Dendritic cell treated with granulocyte-macrophage colony-stimulating factor and Interleukin-4, amounts not matched to agents 40 ng/mL and 50 ng/mL, for 4 days (primary cell): ENCODE measurements around the gene ANG.
A peak's percentile ranks its signal among the peaks of the same experiment; 100 is the strongest.
"Not testable (repeated sequence)": the region's sequence is repeated elsewhere in the genome, so short reads cannot be mapped to it uniquely, and the experiment has no call there.

ENCODE experiments used
- H3K27ac Mint-ChIP-seq: one replicate; pipeline ENCODE4 v1.8.0; 2022; ENCODE audit warnings: mild to moderate bottlenecking, mixed read lengths
- H3K27me3 Mint-ChIP-seq: one replicate; pipeline ENCODE4 v1.8.0; 2022; ENCODE audit warnings: mild to moderate bottlenecking, mixed read lengths
- H3K36me3 Mint-ChIP-seq: one replicate; pipeline ENCODE4 v1.8.0; 2022; ENCODE audit warnings: low read depth, mixed read lengths
- H3K4me1 Mint-ChIP-seq: one replicate; pipeline ENCODE4 v1.8.0; 2022; ENCODE audit warnings: low read depth, mixed read lengths
- H3K4me3 Mint-ChIP-seq: one replicate; pipeline ENCODE4 v1.8.0; 2022; ENCODE audit warnings: mild to moderate bottlenecking, moderate library complexity, mixed read lengths
- H3K9me3 Mint-ChIP-seq: one replicate; pipeline ENCODE4 v1.8.0; 2022; ENCODE audit warnings: mixed read lengths
- intact Hi-C: fragments of 100-400 bp; cut with micrococcal nuclease; formaldehyde crosslinking; loops from one replicate; pipeline ENCODE4 v1.15.0; 2022

The ANG gene

GRCh38 chr14:20698018-20698329, 9.4 kb downstream of the ANG start:
- H3K27me3 Mint-ChIP-seq, result no peaks in the 10 kb centered on the region
- H3K27ac Mint-ChIP-seq, result no peak overlapping the region
- peaks cover 11% of the 10 kb centered on the region for H3K36me3 Mint-ChIP-seq
- no peaks in the 10 kb centered on the region for H3K9me3 Mint-ChIP-seq
- no peak overlapping the region for H3K4me3 Mint-ChIP-seq
- H3K4me1 Mint-ChIP-seq, result peaks cover 23% of the 10 kb centered on the region
- intact Hi-C loops, result loop anchor here (5.0 kb wide), 4 partner anchors 34 to 274 kb away; partner anchors contain the start of genes EDDM3A and RNASE6

GRCh38 chr14:20698934-20699333, 10.4 kb downstream of the ANG start:
- intact Hi-C loops, result loop anchor here (5.0 kb wide), 4 partner anchors 33 to 273 kb away; partner anchors contain the start of genes EDDM3A and RNASE6
- Mint-ChIP-seq H3K4me3 (no peak overlapping the region), H3K27me3 (no peaks in the 10 kb centered on the region), H3K36me3 (peaks cover 1% of the 10 kb centered on the region), H3K27ac (peak overlapping the region; percentile 30), H3K9me3 (no peaks in the 10 kb centered on the region), H3K4me1 (peaks cover 23% of the 10 kb centered on the region)

- H3K4me3 Mint-ChIP-seq, result no peak overlapping the region
- no peaks in the 10 kb centered on the region for H3K9me3 Mint-ChIP-seq
- intact Hi-C loops, result loop anchor here (5.0 kb wide), 4 partner anchors 32 to 272 kb away; partner anchors contain the start of genes EDDM3A and RNASE6
- no peaks in the 10 kb centered on the region for H3K36me3 Mint-ChIP-seq
- no peaks in the 10 kb centered on the region for H3K27me3 Mint-ChIP-seq
- peaks cover 23% of the 10 kb centered on the region for H3K4me1 Mint-ChIP-seq
- H3K27ac Mint-ChIP-seq, result no peak overlapping the region
Measured at GRCh38 chr14:20699931-20700330, 11.4 kb downstream of the ANG start.

- peaks cover 23% of the 10 kb centered on the region for H3K4me1 Mint-ChIP-seq
- H3K4me3 Mint-ChIP-seq, H3K27ac Mint-ChIP-seq, H3K9me3 Mint-ChIP-seq, H3K27me3 Mint-ChIP-seq, intact Hi-C loops, H3K36me3 Mint-ChIP-seq: not testable (repeated sequence)
Measured at GRCh38 chr14:20700965-20701364, 12.4 kb downstream of the ANG start.

GRCh38 chr14:20706657-20707355, 18.2 kb downstream of the ANG start:
- no peaks in the 10 kb centered on the region for H3K4me1 Mint-ChIP-seq
- H3K4me3 Mint-ChIP-seq, result no peak overlapping the region
- no peaks in the 10 kb centered on the region for H3K27me3 Mint-ChIP-seq
- H3K27ac Mint-ChIP-seq, result no peak overlapping the region
- intact Hi-C loops, result no loop called here
- H3K9me3 Mint-ChIP-seq, result no peaks in the 10 kb centered on the region
- H3K36me3 Mint-ChIP-seq, result no peaks in the 10 kb centered on the region

- H3K4me1 Mint-ChIP-seq, result peaks cover 1% of the 10 kb centered on the region
- H3K9me3 Mint-ChIP-seq, result no peaks in the 10 kb centered on the region
- H3K4me3 Mint-ChIP-seq, result no peak overlapping the region
- H3K27ac Mint-ChIP-seq, result no peak overlapping the region
- no peaks in the 10 kb centered on the region for H3K27me3 Mint-ChIP-seq
- intact Hi-C loops, result no loop called here
- H3K36me3 Mint-ChIP-seq, result no peaks in the 10 kb centered on the region
Measured at GRCh38 chr14:20707622-20708021, 19.1 kb downstream of the ANG start.

- Mint-ChIP-seq H3K27me3 (no peaks in the 10 kb centered on the region), H3K9me3 (no peaks in the 10 kb centered on the region), H3K4me3 (no peak overlapping the region), H3K4me1 (peaks cover 37% of the 10 kb centered on the region), H3K36me3 (no peaks in the 10 kb centered on the region), H3K27ac (no peak overlapping the region)
- intact Hi-C loops, result no loop called here
Measured at GRCh38 chr14:20711261-20711660, 22.7 kb downstream of the ANG start.

- no peaks in the 10 kb centered on the region for H3K36me3 Mint-ChIP-seq
- no peaks in the 10 kb centered on the region for H3K9me3 Mint-ChIP-seq
- no peaks in the 10 kb centered on the region for H3K27me3 Mint-ChIP-seq
- intact Hi-C loops, result no loop called here
- H3K4me3 Mint-ChIP-seq, result no peak overlapping the region
- H3K4me1 Mint-ChIP-seq, result peaks cover 40% of the 10 kb centered on the region
- no peak overlapping the region for H3K27ac Mint-ChIP-seq
Measured at GRCh38 chr14:20711685-20712084, 23.1 kb downstream of the ANG start.

- H3K27ac Mint-ChIP-seq, result peak overlapping the region; percentile 96
- intact Hi-C loops, result no loop called here
- H3K4me1 Mint-ChIP-seq, result peaks cover 52% of the 10 kb centered on the region
- H3K27me3 Mint-ChIP-seq, result no peaks in the 10 kb centered on the region
- no peaks in the 10 kb centered on the region for H3K36me3 Mint-ChIP-seq
- peak overlapping the region; percentile 62 for H3K4me3 Mint-ChIP-seq
- H3K9me3 Mint-ChIP-seq, result no peaks in the 10 kb centered on the region
Measured at GRCh38 chr14:20712904-20713303, 24.3 kb downstream of the ANG start.

- Mint-ChIP-seq H3K4me3 (peak overlapping the region; percentile 59), H3K27me3 (no peaks in the 10 kb centered on the region), H3K9me3 (no peaks in the 10 kb centered on the region), H3K4me1 (peaks cover 58% of the 10 kb centered on the region), H3K36me3 (no peaks in the 10 kb centered on the region), H3K27ac (peak overlapping the region; percentile 96)
- intact Hi-C loops, result loop anchor here (5.0 kb wide), 1 partner anchor 68 kb away; the partner anchor contains the start of gene RNASE6
Measured at GRCh38 chr14:20714593-20715250, 26.2 kb downstream of the ANG start.

- Mint-ChIP-seq H3K27ac (peak overlapping the region; percentile 79), H3K4me3 (no peak overlapping the region), H3K9me3 (no peaks in the 10 kb centered on the region), H3K27me3 (peaks cover 14% of the 10 kb centered on the region), H3K4me1 (peaks cover 70% of the 10 kb centered on the region), H3K36me3 (no peaks in the 10 kb centered on the region)
- intact Hi-C loops, result loop anchor here (5.0 kb wide), 1 partner anchor 63 kb away; the partner anchor contains the start of gene RNASE6
Measured at GRCh38 chr14:20719777-20720176, 31.2 kb downstream of the ANG start.

- H3K27ac Mint-ChIP-seq, result peak overlapping the region; percentile 12
- intact Hi-C loops, result no loop called here
- H3K9me3 Mint-ChIP-seq, result no peaks in the 10 kb centered on the region
- no peaks in the 10 kb centered on the region for H3K36me3 Mint-ChIP-seq
- no peak overlapping the region for H3K4me3 Mint-ChIP-seq
- peaks cover 14% of the 10 kb centered on the region for H3K27me3 Mint-ChIP-seq
- H3K4me1 Mint-ChIP-seq, result peaks cover 70% of the 10 kb centered on the region
Measured at GRCh38 chr14:20720741-20721140, 32.2 kb downstream of the ANG start.

- intact Hi-C loops, result no loop called here
- no peak overlapping the region for H3K4me3 Mint-ChIP-seq
- H3K27me3 Mint-ChIP-seq, result peaks cover 14% of the 10 kb centered on the region
- no peak overlapping the region for H3K27ac Mint-ChIP-seq
- H3K4me1 Mint-ChIP-seq, result peaks cover 71% of the 10 kb centered on the region
- no peaks in the 10 kb centered on the region for H3K9me3 Mint-ChIP-seq
- no peaks in the 10 kb centered on the region for H3K36me3 Mint-ChIP-seq
Measured at GRCh38 chr14:20722016-20722415, 33.5 kb downstream of the ANG start.

GRCh38 chr14:20723488-20723887, 34.9 kb downstream of the ANG start:
- Mint-ChIP-seq H3K9me3 (no peaks in the 10 kb centered on the region), H3K4me1 (peaks cover 73% of the 10 kb centered on the region), H3K27me3 (peaks cover 14% of the 10 kb centered on the region), H3K4me3 (no peak overlapping the region), H3K27ac (peak overlapping the region; percentile 26), H3K36me3 (no peaks in the 10 kb centered on the region)
- intact Hi-C loops, result no loop called here
